ENCODE results near the gene SNX18.

The SNX18 gene

GRCh38 chr5:54514841-54515432 is 2.6 kb upstream of the SNX18 start:
- no peak overlapping the region for H3K4me3 ChIP-seq (ENCODE audit: low read length)
- DNase-seq (ENCODE audit: low read depth), result no peak
- no peak for TF ChIP-seq CTCF (IDR thresholded peaks at IDR 0.05; ENCODE audit: insufficient read depth, low read depth, low read length, missing control alignments)

GRCh38 chr5:54515634-54516033 is 1.9 kb upstream of the SNX18 start:
- H3K4me3 ChIP-seq (ENCODE audit: low read length), result no peak overlapping the region
- TF ChIP-seq CTCF (IDR thresholded peaks at IDR 0.05; ENCODE audit: insufficient read depth, low read depth, low read length, missing control alignments), result no peak
- no peak for DNase-seq (ENCODE audit: low read depth)

- no peak for TF ChIP-seq CTCF (IDR thresholded peaks at IDR 0.05; ENCODE audit: insufficient read depth, low read depth, low read length, missing control alignments)
- no peak overlapping the region for H3K4me3 ChIP-seq (ENCODE audit: low read length)
- no peak for DNase-seq (ENCODE audit: low read depth)
These were observed 1.4 kb upstream of the SNX18 start for GRCh38 chr5:54516051-54516655.

GRCh38 chr5:54517174-54517511 is 416 bp upstream of the SNX18 start:
- peak overlapping the region; percentile 34 for H3K4me3 ChIP-seq (ENCODE audit: low read length)
- no peak for TF ChIP-seq CTCF (IDR thresholded peaks at IDR 0.05; ENCODE audit: insufficient read depth, low read depth, low read length, missing control alignments)
- no peak for DNase-seq (ENCODE audit: low read depth)

- peak overlapping the region; percentile 72 for H3K4me3 ChIP-seq (ENCODE audit: low read length)
- DNase-seq (ENCODE audit: low read depth), result peak; percentile 61
- TF ChIP-seq CTCF (IDR thresholded peaks at IDR 0.05; ENCODE audit: insufficient read depth, low read depth, low read length, missing control alignments), result no peak
These were observed 723 bp downstream of the SNX18 start for GRCh38 chr5:54518146-54518817.

GRCh38 chr5:54518818-54519508 is 1.4 kb downstream of the SNX18 start:
- no peak for TF ChIP-seq CTCF (IDR thresholded peaks at IDR 0.05; ENCODE audit: insufficient read depth, low read depth, low read length, missing control alignments)
- peak overlapping the region; percentile 72 for H3K4me3 ChIP-seq (ENCODE audit: low read length)
- DNase-seq (ENCODE audit: low read depth), result no peak

Data from epithelial cell of esophagus (primary cell).